ENCODE data around the gene ZNF57. TPM values are rescaled to one million over a fixed set of nuclear protein-coding genes. Genes with fewer than 3 reads are reported as not detected.

Gene ZNF57
- 8.0 and 14.7 TPM in 2 replicates for total RNA-seq

GRCh38 chr19:2900296-2901252 lies at the start of gene ZNF57:
Gene ZNF57, plus strand, starts transcription at chr19:2900928. Its CDS starts 118 bp downstream, at chr19:2901046.

GRCh38 chr19:2867025-2867991 lies 33.4 kb upstream of the ZNF57 start, which contains the start of gene ZNF556:
Gene ZNF556, plus strand, starts transcription at chr19:2867335. Its CDS starts 87 bp downstream, at chr19:2867422.

DNA sequence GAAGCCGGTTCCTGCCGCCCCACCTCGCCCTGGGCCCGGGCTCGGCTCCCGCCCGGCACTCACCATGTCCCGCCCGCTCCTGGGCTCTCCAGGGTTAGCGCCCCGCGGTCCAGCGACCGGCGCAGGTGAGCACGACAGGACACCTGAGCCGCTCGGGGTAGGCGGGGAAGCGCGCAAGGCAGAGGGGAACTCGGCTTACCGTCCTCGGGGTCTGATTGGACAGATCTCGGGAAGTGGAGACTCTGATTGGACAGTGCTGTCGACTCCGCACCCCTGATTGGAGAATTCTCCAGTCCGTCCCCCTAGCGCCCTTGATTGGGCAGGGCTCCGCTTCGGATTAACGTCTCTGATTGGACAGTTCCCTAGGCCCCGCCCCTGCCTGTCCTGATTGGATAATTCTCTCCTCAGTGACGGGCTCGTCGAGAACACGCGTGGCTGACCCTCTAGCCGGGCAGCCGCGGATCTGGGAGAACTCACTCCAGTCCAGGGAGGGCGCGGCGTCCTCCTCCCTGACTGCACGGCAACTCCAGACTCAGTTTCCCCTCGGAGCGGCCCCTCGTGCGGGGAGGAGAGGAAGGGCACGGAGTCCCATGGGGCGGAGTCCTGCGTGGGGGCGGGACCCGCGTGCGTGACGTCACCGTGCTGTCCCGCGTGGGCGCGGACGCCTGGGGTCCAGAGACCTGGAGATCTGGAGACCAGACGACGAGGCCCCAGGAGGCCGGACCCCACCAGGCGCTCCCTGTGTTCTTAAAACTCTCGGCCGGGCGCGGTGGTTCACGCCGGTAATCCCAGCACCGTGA lies 44.2 kb downstream of the ZNF57 start, which contains the start of gene ZNF77:
ZNF77 (minus strand) TSS at position 197 of the 800 bp plus-strand sequence; CDS start at position 66, 131 bp downstream.

Other genes with a start within 250 kb of the ZNF57 start
- gene GNG7, start 198.2 kb upstream of the ZNF57 start, total RNA-seq: 0.09 and 0.14 TPM in 2 replicates
- gene DIRAS1, start 179.6 kb upstream of the ZNF57 start, total RNA-seq: 0.14 TPM in 1 of 2 replicates, not detected in the other
- gene SLC39A3, start 160.9 kb upstream of the ZNF57 start, total RNA-seq: 40.5 and 64.9 TPM in 2 replicates
- 70.2 and 72.1 TPM in 2 replicates for gene SGTA, start 117.7 kb upstream of the ZNF57 start, total RNA-seq
- 120 and 132 TPM in 2 replicates for gene THOP1, start 115.4 kb upstream of the ZNF57 start, total RNA-seq
- 2.2 and 4.0 TPM in 2 replicates for gene ZNF554, start 81.1 kb upstream of the ZNF57 start, total RNA-seq
- gene ZNF555, start 59.5 kb upstream of the ZNF57 start, total RNA-seq: 1.9 and 4.0 TPM in 2 replicates
- gene ZNF556, start 33.6 kb upstream of the ZNF57 start, total RNA-seq: 1.3 and 2.4 TPM in 2 replicates
- gene ZNF77, start 44.0 kb downstream of the ZNF57 start, total RNA-seq: 4.4 and 4.8 TPM in 2 replicates
- 0.21 and 0.93 TPM in 2 replicates for gene TLE6, start 76.6 kb downstream of the ZNF57 start, total RNA-seq
- 0.60 and 1.8 TPM in 2 replicates for gene TLE2, start 128.4 kb downstream of the ZNF57 start, total RNA-seq
- 257 and 383 TPM in 2 replicates for gene TLE5, start 161.6 kb downstream of the ZNF57 start, total RNA-seq
- gene GNA11, start 193.4 kb downstream of the ZNF57 start, total RNA-seq: 34.9 and 52.5 TPM in 2 replicates
- 102 and 110 TPM in 2 replicates for gene GNA15, start 235.1 kb downstream of the ZNF57 start, total RNA-seq